GM08714 (cell line): ENCODE data around the gene WNT10A.

Experiments used
- H3K4me3 ChIP-seq: fragments of 200-500 bp; sonication (Bioruptor generic); 2 replicates; pipeline ENCODE4 v1.5.1; 2014; ENCODE audit warnings: mild to moderate bottlenecking, low read length, inconsistent platforms
- ZNF274 ChIP-seq: IDR thresholded peaks from 2 replicates; pipeline ENCODE4 v1.6.1; 2012; ENCODE audit warnings: mild to moderate bottlenecking, low read depth, low read length

The WNT10A gene

DNA sequence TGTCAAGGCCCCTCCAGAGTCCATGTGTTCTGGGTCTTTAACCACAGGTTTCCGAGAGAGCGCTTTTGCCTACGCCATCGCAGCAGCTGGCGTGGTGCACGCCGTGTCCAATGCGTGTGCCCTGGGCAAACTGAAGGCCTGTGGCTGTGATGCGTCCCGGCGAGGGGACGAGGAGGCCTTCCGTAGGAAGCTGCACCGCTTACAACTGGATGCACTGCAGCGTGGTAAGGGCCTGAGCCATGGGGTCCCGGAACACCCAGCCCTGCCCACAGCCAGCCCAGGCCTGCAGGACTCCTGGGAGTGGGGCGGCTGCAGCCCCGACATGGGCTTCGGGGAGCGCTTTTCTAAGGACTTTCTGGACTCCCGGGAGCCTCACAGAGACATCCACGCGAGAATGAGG, 9.3 kb downstream of the WNT10A start:
- no peak for TF ChIP-seq ZNF274
- no peak overlapping the region for H3K4me3 ChIP-seq

DNA sequence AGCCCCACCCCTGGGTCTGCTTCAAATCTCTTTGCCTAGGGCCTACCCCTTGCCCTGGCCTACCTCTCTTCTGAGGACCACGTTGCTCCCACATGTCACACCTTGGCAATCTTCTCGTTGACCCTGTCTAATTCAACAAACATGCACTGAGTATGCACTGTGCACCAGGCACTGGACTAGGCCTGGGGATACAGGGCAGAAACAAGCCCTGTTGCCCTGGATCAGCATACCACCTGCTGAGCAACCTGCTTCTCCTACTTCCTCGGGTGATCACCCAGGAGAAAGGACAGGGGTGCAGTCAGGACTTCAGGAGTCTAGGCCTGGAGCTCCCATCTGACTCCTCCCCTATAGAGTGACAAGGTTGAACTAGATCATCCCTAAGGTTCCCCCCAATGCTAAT, 9.7 kb downstream of the WNT10A start:
- no peak for TF ChIP-seq ZNF274

DNA sequence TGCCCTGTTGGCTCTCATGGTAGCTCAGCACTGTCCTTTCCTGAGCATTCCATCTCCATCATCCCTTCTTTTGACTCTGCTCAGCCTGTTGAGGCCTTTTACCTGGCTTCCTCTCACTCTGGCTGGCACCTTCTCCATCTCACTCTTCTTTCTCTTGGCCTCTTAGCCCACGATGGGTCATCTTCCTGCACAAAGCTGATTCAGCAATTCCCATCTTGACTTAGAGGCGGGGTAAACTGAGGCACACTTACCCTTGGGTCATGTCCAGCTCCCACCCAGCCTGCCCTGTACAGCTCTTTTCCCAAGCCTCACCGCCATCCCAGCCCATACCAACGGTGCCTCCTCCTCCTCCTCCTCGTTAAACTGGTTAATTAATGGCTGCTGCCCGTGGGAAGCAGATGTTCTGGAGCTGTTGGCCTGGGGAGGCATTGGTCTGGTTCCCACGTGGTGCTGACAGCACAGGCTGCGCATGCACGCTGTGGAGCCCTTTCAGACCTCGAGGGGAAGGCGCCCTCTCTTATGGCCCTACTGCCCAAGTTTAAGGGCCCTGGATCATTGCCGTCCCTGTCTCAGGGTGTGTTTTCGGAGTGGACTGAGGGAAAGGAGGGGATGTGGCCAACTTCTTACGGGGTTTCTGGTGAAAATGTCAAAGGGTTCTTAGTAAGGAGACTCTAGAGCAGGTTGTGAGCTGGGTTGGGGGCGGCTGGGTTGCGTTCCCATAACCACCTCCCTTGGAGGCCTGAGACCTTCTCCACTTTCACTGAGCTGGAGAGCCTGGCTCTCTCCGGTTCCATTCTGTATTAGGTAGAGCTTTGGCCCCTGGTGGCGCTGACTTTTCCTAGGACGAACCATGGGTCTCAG, 10.9 kb downstream of the WNT10A start:
- H3K4me3 ChIP-seq, result no peak overlapping the region
- TF ChIP-seq ZNF274, result no peak

More for the DNA sequence above, 9.7 kb downstream of the WNT10A start:
- H3K4me3 ChIP-seq, result no peak overlapping the region

DNA sequence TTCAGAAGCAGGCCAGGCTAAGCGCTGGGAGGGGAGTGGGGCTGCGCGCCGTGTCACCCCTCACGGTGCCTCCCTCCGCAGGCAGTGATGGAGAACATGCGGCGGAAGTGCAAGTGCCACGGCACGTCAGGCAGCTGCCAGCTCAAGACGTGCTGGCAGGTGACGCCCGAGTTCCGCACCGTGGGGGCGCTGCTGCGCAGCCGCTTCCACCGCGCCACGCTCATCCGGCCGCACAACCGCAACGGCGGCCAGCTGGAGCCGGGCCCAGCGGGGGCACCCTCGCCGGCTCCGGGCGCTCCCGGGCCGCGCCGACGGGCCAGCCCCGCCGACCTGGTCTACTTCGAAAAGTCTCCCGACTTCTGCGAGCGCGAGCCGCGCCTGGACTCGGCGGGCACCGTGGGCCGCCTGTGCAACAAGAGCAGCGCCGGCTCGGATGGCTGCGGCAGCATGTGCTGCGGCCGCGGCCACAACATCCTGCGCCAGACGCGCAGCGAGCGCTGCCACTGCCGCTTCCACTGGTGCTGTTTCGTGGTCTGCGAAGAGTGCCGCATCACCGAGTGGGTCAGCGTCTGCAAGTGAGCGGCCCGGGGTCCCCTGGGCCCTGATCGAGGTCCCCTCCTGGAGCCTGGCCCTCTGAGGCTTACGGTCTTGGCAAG, 12.2 kb downstream of the WNT10A start:
- H3K4me3 ChIP-seq, result peak overlapping the region; percentile 44; the same call in 1 of the 2 replicates
- no peak for TF ChIP-seq ZNF274

DNA sequence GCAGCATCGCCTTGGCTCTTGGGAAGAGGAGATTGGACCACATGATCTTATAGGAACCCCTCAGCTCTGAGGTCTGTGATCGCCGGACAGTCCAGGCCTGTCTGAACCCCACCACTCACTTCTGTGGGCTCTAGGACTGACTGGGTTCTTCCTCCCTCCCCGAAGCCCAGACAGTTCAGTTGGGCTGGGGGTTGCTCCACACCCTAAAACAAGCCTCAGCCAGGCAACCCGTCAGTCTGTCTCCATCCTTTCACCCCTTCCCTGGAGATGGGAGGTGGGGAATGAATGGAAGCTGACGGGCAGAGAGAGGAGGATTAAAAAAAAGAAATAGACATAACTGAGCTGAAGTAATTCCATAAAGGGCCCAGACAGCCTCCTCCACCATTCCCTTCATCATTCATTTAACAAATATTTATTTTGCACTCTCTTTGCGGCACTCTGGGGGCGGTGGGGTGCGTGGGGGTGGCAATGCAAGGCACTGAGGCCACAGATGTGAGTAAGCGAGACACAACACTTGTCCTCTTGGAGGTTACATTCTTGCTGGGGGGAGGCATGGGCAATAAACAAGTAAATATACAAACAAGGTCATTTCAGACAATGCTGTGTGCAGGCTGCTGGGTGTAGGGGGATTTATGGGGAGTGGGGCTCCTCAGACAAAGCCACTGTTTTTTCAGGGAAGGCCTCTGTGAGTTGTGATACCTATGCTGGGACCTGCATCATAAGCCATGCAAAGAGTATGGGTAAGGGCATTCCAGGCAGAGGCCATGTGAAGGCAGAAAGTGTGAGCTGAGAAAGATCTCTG, 12.9 kb downstream of the WNT10A start:
- TF ChIP-seq ZNF274, result no peak
- H3K4me3 ChIP-seq, result peak overlapping the region; percentile 44

DNA sequence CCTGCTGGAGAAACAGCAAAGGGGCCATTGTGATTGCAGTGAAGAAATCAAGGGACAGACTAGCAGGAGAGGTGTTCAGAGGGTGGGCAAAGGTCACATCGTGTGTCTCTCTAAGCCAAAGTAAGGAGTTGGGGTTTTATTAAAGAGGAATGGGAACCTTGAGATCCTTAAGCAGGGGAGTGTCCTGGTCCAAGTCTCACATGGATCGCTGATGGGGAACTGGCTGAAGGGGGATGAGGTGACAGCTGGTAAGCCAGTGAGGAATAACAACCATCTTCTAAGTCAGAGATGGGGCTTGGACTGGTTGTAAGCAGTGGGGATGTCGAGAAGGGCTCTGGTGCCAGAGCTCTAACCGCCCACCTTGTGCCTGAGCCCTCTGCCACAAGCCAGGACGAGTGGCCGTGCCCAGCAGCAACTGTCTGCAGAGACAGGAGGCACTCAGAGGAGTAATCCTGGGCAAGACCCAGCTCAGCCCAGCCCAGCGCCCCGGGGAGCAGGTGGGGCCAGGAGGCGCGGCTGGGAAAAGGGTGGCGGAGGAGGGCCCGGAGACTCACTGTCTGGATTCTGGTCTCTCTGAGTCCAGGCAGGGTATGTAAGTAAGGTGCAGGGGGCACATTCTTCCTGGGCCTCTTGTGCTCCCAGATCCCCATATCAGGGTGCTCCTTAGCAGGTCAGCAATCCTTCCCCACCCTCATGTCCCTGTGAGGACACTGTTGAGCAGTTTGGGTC, 13.7 kb downstream of the WNT10A start:
- no peak for TF ChIP-seq ZNF274

DNA sequence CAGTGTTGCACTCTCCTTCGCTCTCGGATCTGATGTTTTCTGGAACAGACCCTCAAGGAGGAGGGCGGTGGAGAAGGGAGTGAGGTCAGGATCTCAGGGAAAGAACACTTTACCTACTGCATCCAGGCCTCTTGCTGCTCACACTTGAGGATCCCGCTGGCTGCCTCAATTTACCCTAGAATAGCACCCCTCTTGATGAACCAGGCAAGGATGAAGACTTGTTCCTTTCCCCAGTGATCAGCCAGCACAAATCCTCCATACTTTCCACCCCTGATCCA, 14.2 kb downstream of the WNT10A start:
- no peak overlapping the region for H3K4me3 ChIP-seq
- no peak for TF ChIP-seq ZNF274

More for the DNA sequence above, 13.7 kb downstream of the WNT10A start:
- H3K4me3 ChIP-seq, result peak overlapping the region; percentile 44; the same call in 1 of the 2 replicates

DNA sequence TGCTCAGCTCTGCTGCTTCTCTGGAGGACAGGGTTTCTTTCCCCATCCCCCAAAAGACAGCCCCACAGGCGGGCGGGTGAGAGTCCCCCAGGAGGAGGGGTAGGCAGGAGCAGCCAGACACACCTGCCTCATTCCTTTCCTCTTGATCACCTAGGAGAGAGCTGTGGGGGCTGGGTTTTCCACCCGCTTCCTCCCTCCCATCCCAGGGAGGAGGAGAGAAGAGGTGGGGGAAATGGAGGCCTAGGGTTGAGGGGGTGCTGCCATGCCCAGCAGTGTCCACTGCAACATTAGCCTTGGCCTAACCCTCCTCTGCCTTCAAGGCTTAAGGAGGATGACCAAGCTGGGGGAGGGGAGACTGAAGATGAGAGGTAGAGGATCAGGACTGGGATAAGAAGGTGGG, 14.7 kb downstream of the WNT10A start:
- no peak for TF ChIP-seq ZNF274
- no peak overlapping the region for H3K4me3 ChIP-seq

DNA sequence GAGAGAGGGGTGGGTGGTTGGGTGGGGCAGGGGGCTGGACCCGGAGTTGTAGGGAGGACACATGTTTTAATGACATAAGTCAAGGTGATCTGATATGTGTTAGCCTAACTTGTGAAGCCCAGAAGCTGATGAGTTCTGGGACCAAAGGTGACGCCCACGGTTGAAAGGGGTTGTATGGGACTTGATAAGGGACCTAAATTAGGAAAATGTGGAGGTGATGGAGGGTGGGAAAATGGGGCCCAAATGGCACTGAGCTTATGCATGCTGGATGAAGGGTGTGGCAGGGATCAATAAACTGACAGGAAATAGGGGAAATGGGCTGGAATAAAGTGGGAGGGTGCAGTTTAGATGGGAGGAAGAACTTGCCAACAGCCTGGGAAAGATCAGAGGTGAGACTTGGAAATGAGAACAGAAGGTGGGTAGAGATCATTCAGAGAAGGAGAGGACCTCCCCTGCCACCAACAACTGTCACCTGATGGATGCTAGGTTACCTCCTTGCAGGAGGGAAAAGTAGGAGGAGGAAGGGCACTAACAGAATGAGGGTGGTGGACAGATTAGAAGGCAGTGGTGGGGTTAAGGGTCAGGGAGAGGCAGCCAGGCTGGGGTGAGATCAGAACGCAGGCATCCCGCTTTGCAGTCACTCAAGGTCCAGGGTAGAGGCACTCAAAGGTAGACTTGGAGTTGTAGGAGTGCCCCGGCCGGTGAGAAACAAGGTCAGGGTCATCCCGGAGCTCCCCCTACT, 15.3 kb downstream of the WNT10A start:
- H3K4me3 ChIP-seq, result no peak overlapping the region; the same call in 1 of the 2 replicates
- TF ChIP-seq ZNF274, result no peak

DNA sequence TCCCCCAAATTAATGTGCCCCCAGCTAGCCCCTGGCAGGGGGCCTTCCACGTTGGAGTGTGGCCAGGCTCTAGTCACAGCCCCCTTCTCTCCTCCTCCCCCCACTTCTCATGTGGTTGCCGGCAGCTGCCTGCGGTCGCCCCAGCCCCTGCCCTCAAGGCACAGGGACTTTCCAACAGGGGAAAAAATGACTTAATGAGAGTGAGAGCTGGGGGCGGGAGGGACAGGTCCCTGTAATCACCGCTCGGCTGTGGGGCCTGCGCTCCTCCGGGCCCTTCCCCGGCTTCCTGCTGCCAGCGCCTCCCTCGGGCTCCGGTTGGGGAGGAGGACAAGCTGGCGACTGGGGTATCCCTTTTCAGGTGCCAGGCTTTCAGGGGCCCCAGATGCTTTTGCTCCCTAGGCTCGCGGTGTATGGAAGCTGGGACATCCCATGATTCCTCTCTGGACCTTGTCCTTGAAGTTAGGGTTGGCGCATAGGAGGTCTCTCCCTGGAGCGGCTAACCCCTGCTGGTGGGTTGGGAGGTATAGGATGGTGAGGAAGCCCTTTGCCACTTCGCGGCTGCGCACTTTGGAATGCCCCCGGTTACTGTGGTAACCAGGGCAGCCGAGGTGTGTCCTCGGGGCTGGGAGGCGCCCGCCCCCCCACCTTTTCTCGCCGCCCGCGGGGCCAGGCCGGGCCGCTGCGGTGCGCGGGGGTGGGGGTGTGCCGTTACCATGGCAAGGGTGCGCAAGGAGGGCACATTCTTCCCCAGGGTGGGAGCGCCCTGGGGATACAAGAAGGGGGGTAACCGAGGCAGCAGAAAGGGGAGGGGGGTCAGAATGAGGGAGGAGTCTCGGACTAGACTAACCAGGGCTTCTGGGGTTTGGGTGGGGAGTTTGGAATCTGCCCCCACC, 16.1 kb downstream of the WNT10A start:
- no peak for TF ChIP-seq ZNF274
- peak overlapping the region; percentile 10; the same call in 1 of the 2 replicates for H3K4me3 ChIP-seq

DNA sequence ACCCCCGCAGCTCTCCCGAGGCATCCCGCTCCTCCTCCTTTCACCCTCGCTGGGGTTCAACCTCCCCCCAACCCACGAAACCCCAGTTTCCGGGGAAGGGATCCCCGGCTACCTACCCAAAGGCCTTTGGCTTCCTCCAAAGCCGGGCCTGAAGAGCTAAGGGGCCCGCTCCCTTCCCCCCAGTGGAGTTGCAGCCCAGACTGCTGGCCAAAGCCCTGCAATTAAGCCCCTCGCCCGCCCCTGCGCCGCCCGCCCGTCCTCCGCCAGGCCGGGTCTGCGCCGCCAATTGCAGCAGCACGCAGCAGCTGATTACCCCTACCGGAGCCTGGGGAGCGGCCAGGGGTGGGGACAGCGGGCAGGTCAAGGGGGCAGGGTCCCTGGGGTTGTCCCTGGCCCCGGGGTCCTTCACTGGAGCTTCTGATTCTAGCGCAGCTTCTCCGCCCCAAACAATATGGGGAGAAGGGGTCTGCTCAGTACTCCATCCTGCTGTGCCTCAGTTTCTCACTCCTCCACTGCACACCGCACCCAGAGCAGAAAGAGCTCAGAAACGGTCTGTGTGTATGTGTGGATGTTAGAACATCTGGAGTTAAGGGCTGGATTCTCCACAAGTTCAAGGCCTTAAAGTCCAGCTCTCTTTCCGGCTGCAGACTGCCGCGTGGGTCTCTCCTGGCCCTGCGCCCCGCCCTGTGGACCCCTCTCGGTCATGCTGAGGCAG, 16.9 kb downstream of the WNT10A start:
- no peak for TF ChIP-seq ZNF274
- peak overlapping the region; percentile 10; the same call in 1 of the 2 replicates for H3K4me3 ChIP-seq
